Measurements from ENCODE around the gene PCSK9.
"Not testable (repeated sequence)": the region's sequence is repeated elsewhere in the genome, so short reads cannot be mapped to it uniquely, and the experiment has no call there.

GRCh38 chr1:55024163-55024562 lies 15.2 kb upstream of the PCSK9 start:
- TF ChIP-seq, protein P1, sequence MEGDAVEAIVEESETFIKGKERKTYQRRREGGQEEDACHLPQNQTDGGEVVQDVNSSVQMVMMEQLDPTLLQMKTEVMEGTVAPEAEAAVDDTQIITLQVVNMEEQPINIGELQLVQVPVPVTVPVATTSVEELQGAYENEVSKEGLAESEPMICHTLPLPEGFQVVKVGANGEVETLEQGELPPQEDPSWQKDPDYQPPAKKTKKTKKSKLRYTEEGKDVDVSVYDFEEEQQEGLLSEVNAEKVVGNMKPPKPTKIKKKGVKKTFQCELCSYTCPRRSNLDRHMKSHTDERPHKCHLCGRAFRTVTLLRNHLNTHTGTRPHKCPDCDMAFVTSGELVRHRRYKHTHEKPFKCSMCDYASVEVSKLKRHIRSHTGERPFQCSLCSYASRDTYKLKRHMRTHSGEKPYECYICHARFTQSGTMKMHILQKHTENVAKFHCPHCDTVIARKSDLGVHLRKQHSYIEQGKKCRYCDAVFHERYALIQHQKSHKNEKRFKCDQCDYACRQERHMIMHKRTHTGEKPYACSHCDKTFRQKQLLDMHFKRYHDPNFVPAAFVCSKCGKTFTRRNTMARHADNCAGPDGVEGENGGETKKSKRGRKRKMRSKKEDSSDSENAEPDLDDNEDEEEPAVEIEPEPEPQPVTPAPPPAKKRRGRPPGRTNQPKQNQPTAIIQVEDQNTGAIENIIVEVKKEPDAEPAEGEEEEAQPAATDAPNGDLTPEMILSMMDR (IDR thresholded peaks at IDR 0.05), result not testable (repeated sequence)
- TF ChIP-seq POLR2A, EP300 (IDR thresholded peaks at IDR 0.05): not testable (repeated sequence)
